Smooth muscle cell (in vitro differentiated cells): Measurements from ENCODE around the gene GRID1. TPM values are rescaled to one million over a fixed set of nuclear protein-coding genes. Genes with fewer than 3 reads are reported as not detected.
A peak's percentile ranks its signal among the peaks of the same experiment; 100 is the strongest.

Experiments used
- DNase-seq: peaks from one replicate; lab custom pipeline; 2025; ENCODE audit not compliant: unreplicated experiment; lab: John Stamatoyannopoulos, UW
- H2AFZ ChIP-seq: fragments of 200-600 bp; sonication (generic); 2 replicates; pipeline ENCODE4 v1.6.0; 2016; ENCODE audit warnings: antibody characterized with exemption, low read depth, mild to moderate bottlenecking
- H3F3A ChIP-seq: fragments of 200-600 bp; sonication (generic); 2 replicates; pipeline ENCODE4 v1.6.0; 2017; ENCODE audit warnings: antibody characterized with exemption, low read depth
- H3K27ac ChIP-seq: fragments of 200-600 bp; sonication (generic); 2 replicates; pipeline ENCODE4 v1.5.1; 2016; ENCODE audit warnings: low read depth, mild to moderate bottlenecking
- H3K27me3 ChIP-seq: fragments of 200-600 bp; sonication (generic); 2 replicates; pipeline ENCODE4 v1.6.1; 2016; ENCODE audit warnings: low read depth, mild to moderate bottlenecking
- H3K36me3 ChIP-seq: fragments of 200-600 bp; sonication (generic); 2 replicates; pipeline ENCODE4 v1.5.1; 2016; ENCODE audit warnings: low read depth
- H3K4me1 ChIP-seq: fragments of 200-600 bp; sonication (generic); 2 replicates; pipeline ENCODE4 v1.5.1; 2016; ENCODE audit warnings: low read depth
- H3K4me2 ChIP-seq: fragments of 200-600 bp; sonication (generic); 2 replicates; pipeline ENCODE4 v1.6.0; 2016; ENCODE audit warnings: mild to moderate bottlenecking
- H3K4me3 ChIP-seq: fragments of 200-600 bp; sonication (generic); 2 replicates; pipeline ENCODE4 v1.5.1; 2016; ENCODE audit warnings: mild to moderate bottlenecking
- H3K79me2 ChIP-seq: fragments of 200-600 bp; sonication (generic); 2 replicates; pipeline ENCODE4 v1.6.0; 2016; ENCODE audit warnings: low read depth, mild to moderate bottlenecking
- H3K9ac ChIP-seq: fragments of 200-600 bp; sonication (generic); 2 replicates; pipeline ENCODE4 v1.6.0; 2016; ENCODE audit warnings: low read depth
- H3K9me3 ChIP-seq: fragments of 200-600 bp; sonication (generic); replicated peaks from 2 replicates; pipeline ENCODE4 v1.5.1; 2016; ENCODE audit warnings: low read depth
- H4K20me1 ChIP-seq: fragments of 200-600 bp; sonication (generic); 2 replicates; pipeline ENCODE4 v1.6.0; 2016; ENCODE audit warnings: low read depth
- WGBS: methylation state at CpG from one replicate; pipeline ENCODE4 v1.1.7; 2016; ENCODE audit warnings: low lambda C conversion rate; 5-methylcytosine and 5-hydroxymethylcytosine counted together
- polyA plus RNA-seq: library from polyadenylated mRNA; unstranded; fragments of >200 nt; fragmentation: Nextera tagmentation; extraction: Ambion mirVana; gene quantifications from 2 replicates; pipeline ENCODE4 v1.2.1, GENCODE V29; 2016
- total RNA-seq: library from RNA; depleted of rRNA; stranded (reverse); fragments of >200 nt; gene quantifications from 2 replicates; pipeline ENCODE4 v1.2.3, GENCODE V29; 2014
- TF ChIP-seq, protein P1 (sequence below): fragments of 200-600 bp; sonication (generic); IDR thresholded peaks from 2 replicates; pipeline ENCODE4 v1.5.1; 2017; ENCODE audit warnings: borderline replicate concordance, mild to moderate bottlenecking, antibody characterized with exemption; ENCODE audit not compliant: insufficient read depth, poor library complexity, severe bottlenecking

Gene GRID1
- total and polyA plus RNA-seq, 2 experiments from 2014 or later = 4.4 to 7.4 TPM

DNA sequence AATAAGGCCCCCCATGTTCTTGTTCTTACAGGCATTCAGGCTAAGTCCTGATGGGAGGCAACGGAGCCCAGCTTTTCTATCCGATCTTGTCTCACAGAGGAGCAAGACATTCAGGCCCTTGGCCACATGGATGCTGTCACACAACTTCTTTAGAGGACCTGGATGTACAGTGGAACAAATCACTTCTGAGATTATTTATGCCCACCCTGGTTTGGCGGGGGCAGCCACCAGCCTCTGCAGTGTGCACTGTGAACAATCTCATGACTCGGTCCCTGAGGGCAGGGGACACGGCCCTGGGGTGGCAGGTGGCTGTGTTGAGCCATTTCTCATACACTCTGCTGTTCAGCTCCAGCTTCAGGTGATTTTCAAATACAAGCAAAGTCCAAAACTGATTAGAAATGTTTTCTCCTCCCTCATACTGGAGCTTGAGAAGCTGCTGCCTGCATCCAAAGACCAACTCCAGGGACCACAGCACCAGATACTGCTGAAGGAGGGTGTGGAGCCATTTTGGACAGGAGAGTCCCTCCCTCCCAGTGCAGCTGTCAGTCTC, 441.3 kb downstream of the GRID1 start:
- Histone ChIP-seq H3K4me2 (no peak overlapping the region), H3K9me3 (no peaks in the 10 kb centered on the region), H3K36me3 (no peaks in the 10 kb centered on the region), H3K27me3 (no peaks in the 10 kb centered on the region), H4K20me1 (no peaks in the 10 kb centered on the region), H3K27ac (no peak overlapping the region), H3K4me1 (peaks cover 3% of the 10 kb centered on the region), H3K4me3 (no peak overlapping the region), H3F3A (peaks cover 24% of the 10 kb centered on the region), H3K9ac (no peak overlapping the region), H3K79me2 (no peaks in the 10 kb centered on the region), H2AFZ (no peak overlapping the region)
- TF ChIP-seq, protein P1, sequence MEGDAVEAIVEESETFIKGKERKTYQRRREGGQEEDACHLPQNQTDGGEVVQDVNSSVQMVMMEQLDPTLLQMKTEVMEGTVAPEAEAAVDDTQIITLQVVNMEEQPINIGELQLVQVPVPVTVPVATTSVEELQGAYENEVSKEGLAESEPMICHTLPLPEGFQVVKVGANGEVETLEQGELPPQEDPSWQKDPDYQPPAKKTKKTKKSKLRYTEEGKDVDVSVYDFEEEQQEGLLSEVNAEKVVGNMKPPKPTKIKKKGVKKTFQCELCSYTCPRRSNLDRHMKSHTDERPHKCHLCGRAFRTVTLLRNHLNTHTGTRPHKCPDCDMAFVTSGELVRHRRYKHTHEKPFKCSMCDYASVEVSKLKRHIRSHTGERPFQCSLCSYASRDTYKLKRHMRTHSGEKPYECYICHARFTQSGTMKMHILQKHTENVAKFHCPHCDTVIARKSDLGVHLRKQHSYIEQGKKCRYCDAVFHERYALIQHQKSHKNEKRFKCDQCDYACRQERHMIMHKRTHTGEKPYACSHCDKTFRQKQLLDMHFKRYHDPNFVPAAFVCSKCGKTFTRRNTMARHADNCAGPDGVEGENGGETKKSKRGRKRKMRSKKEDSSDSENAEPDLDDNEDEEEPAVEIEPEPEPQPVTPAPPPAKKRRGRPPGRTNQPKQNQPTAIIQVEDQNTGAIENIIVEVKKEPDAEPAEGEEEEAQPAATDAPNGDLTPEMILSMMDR = no peak
- 98% methylated on average over 5 of the region's 5 CpGs for WGBS
- DNase-seq = no peak

DNA sequence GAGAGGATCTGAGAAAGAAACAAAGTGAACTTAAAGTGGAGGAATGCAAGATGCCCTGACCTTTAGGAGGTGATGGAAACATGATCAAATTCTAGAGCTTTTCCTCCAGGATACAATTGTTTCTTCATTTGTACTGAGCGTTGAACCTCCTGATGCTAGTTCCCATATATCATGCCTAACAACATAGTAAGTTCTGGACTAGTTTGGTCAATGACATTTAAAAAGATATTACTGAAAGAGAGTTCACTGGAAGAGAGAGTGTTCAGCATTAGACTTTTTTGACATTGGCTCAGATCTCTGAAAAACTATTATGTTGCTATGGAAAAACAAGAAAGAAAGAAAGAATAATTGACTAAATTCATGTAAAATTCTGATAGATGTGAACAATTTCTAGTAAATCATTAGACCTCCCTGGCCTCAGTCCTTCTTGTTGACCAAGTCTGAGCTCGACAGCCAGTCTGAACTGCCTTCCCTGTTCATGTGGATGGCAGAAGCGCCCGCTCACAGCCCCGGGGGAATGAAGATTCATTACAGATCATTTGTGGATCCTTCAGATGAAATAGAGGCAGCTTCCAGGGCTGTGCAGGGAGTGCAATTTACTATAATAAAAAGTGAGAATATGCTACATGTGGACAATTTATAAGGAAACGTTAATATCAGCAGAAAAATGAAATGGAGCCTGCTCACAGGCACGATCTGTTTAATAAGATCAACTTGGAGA, 442.1 kb downstream of the GRID1 start:
- 95% methylated on average over 7 of the region's 7 CpGs for WGBS
- peaks cover 3% of the 10 kb centered on the region for H3K4me1 ChIP-seq
- no peak overlapping the region for H3K9ac ChIP-seq
- no peaks in the 10 kb centered on the region for H3K27me3 ChIP-seq
- H3K36me3 ChIP-seq = no peaks in the 10 kb centered on the region
- TF ChIP-seq, protein P1 = no peak
- DNase-seq = no peak
- no peaks in the 10 kb centered on the region for H4K20me1 ChIP-seq
- peaks cover 24% of the 10 kb centered on the region for H3F3A ChIP-seq
- H3K4me3 ChIP-seq = no peak overlapping the region
- H3K79me2 ChIP-seq = no peaks in the 10 kb centered on the region
- no peak overlapping the region for H3K4me2 ChIP-seq
- no peak overlapping the region for H2AFZ ChIP-seq
- H3K9me3 ChIP-seq = no peaks in the 10 kb centered on the region
- no peak overlapping the region for H3K27ac ChIP-seq

DNA sequence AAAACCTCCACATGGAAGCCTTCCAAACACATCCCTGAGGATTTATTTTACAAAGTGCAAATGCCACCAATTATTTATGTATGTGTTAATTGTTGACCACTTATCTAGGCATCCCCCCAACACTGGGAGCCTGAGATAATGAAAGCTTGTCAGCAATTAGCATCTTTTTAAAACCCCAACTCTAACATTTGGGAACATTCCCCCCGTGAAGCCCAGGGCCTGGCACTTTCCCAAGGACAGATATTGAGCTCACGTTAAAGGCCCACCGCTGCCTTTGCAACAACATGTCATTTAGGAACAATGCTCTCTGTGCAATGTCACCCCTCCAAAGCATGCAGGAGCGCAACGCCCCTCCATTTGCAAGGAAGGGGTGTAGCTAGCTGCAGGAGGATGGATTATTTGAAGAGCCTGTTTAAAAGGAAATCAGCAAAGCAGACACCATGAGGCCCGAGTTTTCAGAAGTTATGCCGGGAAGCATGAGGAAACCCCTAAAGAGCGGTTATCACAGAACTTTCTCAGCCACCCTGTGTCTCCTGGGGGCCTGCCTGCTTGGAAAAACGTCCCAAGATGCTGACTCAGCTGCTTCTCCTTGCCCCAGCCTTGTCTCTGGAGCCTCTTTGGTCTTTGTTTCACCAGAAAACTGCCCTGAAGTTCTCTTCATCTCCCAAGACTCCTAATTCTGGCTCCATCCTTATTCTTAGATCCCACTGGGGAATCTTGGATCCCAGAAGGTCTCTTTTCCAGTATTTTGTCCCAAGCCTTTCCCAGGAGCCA, 444.1 kb downstream of the GRID1 start:
- TF ChIP-seq, protein P1 = no peak
- H3K27ac ChIP-seq = no peak overlapping the region
- peak overlapping the region; percentile 18 for H2AFZ ChIP-seq
- no peak overlapping the region for H3K4me3 ChIP-seq
- DNase-seq = no peak
- no peaks in the 10 kb centered on the region for H3K9me3 ChIP-seq
- H3K79me2 ChIP-seq = no peaks in the 10 kb centered on the region
- no peaks in the 10 kb centered on the region for H4K20me1 ChIP-seq
- WGBS = 20% methylated on average over 9 of the region's 9 CpGs
- no peaks in the 10 kb centered on the region for H3K36me3 ChIP-seq
- H3K4me1 ChIP-seq = peaks cover 5% of the 10 kb centered on the region
- peak overlapping the region; percentile 29 for H3K4me2 ChIP-seq
- H3F3A ChIP-seq = peaks cover 17% of the 10 kb centered on the region
- no peaks in the 10 kb centered on the region for H3K27me3 ChIP-seq
- no peak overlapping the region for H3K9ac ChIP-seq
